Muscle of arm (tissue), 12 donors: ENCODE data around the gene DUSP19. TPM values are rescaled to one million over a fixed set of nuclear protein-coding genes. Genes with fewer than 3 reads are reported as not detected.
A peak's percentile ranks its signal among the peaks of the same experiment; 100 is the strongest.

Source experiments
- DNase-seq: peaks from one replicate; pipeline ENCODE4 v3.0.0-alpha.2; 2013
- polyA plus RNA-seq, 12 donors: library from polyadenylated mRNA; unstranded; fragments of 120-200 nt; gene quantifications; one replicate each; pipeline ENCODE4 v1.2.1, GENCODE V29; 2013; ENCODE audit not compliant: insufficient read length in 12 of 12

The DUSP19 gene
- polyA plus RNA-seq, 12 donors, result 1.9 to 6.9 (median 2.8) TPM; not detected in 1

GRCh38 chr2:183060571-183061231 is 17.8 kb upstream of the DUSP19 start:
- DNase-seq, result no peak

GRCh38 chr2:183063083-183063482 is 15.5 kb upstream of the DUSP19 start:
- DNase-seq, result no peak

- no peak for DNase-seq
Observed at GRCh38 chr2:183068561-183068960, 10.0 kb upstream of the DUSP19 start.

GRCh38 chr2:183069174-183069573 is 9.4 kb upstream of the DUSP19 start:
- DNase-seq, result no peak

- peak; percentile 20 for DNase-seq
Observed at GRCh38 chr2:183070942-183071844, 7.4 kb upstream of the DUSP19 start.

- no peak for DNase-seq
Observed at GRCh38 chr2:183072177-183072576, 6.4 kb upstream of the DUSP19 start.

- DNase-seq, result no peak
Observed at GRCh38 chr2:183078163-183078463, 434 bp upstream of the DUSP19 start.

GRCh38 chr2:183079139-183079775 is 710 bp downstream of the DUSP19 start:
- peak; percentile 48 for DNase-seq

- no peak for DNase-seq
Observed at GRCh38 chr2:183081911-183082310, 3.4 kb downstream of the DUSP19 start.

- DNase-seq, result no peak
Observed at GRCh38 chr2:183088061-183088460, 9.5 kb downstream of the DUSP19 start.

GRCh38 chr2:183089192-183089851 is 10.8 kb downstream of the DUSP19 start:
- DNase-seq, result no peak

- no peak for DNase-seq
Observed at GRCh38 chr2:183091318-183091953, 12.9 kb downstream of the DUSP19 start.

GRCh38 chr2:183091954-183092345 is 13.4 kb downstream of the DUSP19 start:
- no peak for DNase-seq

GRCh38 chr2:183093857-183094657 is 15.5 kb downstream of the DUSP19 start:
- peak; percentile 5 for DNase-seq

- DNase-seq, result no peak
Observed at GRCh38 chr2:183105402-183106134, 27.0 kb downstream of the DUSP19 start.

GRCh38 chr2:183112577-183112976 is 34.0 kb downstream of the DUSP19 start:
- DNase-seq, result no peak

- no peak for DNase-seq
Observed at GRCh38 chr2:183113630-183114029, 35.1 kb downstream of the DUSP19 start.

GRCh38 chr2:183117226-183117625 is 38.7 kb downstream of the DUSP19 start:
- no peak for DNase-seq

GRCh38 chr2:183123117-183123958 is 44.8 kb downstream of the DUSP19 start:
- DNase-seq, result no peak

- DNase-seq, result no peak
Observed at GRCh38 chr2:183123959-183124221, 45.3 kb downstream of the DUSP19 start.
